NCI-H1930 (cell line): ENCODE data around the gene OR4X1.
"Not testable (repeated sequence)": the region's sequence is repeated elsewhere in the genome, so short reads cannot be mapped to it uniquely, and the experiment has no call there.

Experiments used
- DNase-seq, 2 experiments: peaks; one replicate each; lab custom pipeline; 2025; lab: John Stamatoyannopoulos, UW

The OR4X1 gene, protein sequence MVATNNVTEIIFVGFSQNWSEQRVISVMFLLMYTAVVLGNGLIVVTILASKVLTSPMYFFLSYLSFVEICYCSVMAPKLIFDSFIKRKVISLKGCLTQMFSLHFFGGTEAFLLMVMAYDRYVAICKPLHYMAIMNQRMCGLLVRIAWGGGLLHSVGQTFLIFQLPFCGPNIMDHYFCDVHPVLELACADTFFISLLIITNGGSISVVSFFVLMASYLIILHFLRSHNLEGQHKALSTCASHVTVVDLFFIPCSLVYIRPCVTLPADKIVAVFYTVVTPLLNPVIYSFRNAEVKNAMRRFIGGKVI

DNA sequence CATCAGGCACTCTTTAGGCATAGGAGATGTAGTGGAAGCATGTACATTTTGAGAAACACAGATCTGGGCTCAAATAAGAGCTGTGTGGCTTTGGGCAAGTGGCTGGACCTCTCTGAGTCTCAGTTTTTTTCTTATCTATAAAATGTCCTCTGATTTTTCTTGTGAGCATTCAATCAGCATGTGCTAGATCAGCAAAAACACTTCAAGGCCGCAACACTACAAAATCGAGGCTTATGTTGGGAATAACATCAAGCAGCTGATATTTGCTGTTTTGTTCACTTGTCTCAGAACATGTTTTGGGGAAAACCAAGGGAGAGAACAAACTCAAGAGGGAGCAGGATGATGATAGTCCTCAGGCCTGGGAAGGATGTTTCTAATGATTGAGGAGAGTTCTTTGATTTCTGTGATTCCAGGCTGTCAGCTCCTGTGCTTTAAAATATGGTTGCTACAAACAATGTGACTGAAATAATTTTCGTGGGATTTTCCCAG, at the start of gene OR4X1:
Gene OR4X1 (plus strand): TSS at position 439 of the 489 bp plus-strand sequence. CDS start 0 bp downstream, at position 439.
- DNase-seq = no peak

DNA sequence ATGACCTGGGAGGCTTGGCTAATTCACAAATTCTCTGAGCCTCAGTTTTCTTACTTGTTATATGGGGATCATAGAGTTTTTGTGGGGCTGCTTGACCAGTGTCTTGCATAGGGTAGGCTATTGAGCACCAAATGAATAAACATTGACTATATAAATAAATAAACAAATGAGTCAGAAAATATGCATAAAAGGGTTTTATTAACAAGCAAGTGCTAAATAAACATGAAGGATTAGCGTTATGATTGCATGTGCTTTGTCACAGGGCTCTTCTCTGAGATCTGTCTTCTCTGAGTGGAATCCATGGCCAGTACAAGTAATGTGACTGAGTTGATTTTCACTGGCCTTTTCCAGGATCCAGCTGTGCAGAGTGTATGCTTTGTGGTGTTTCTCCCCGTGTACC, 47.2 kb upstream of the OR4X1 start, which contains the start of gene OR4B1:
Gene OR4B1 (plus strand): TSS at position 301 of the 400 bp plus-strand sequence. CDS start 0 bp downstream, at position 301.
- DNase-seq = no peak

DNA sequence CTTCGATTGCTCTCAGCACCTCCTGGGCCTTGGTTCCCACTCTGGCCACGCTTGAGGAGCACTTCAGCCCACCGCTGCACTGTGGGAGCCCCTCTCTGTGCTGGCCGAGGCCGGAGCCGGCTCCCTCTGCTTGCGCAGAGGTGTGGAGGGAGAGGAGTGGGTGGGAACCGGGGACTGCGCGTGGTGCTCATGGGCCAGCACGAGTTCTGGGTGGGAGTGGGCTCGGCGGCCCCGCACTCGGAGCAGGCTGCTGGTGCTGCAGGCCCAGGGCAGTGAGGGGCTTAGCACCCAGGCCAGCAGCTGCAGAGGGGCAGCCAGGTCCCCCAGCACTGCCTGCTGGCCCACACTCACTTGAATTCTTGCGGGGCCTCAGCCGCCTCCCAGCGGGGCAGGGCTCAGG, 34.9 kb upstream of the OR4X1 start:
- DNase-seq = no peak

DNA sequence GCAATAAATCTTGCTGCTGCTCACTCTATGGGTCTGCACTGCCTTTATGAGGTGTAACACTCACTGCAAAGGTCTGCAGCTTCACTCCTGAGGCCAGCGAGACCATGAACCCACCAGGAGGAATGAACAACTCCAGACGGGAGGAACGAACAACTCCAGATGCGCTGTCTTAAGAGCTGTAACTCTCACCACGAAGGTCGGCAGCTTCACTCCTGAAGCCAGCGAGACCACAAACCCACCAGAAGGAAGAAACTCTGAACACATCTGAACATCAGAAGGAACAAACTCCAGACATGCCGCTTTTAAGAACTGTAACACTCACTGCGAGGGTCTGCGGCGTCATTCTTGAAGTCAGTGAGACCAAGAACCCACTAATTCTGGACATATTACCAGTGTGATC, 33.6 kb upstream of the OR4X1 start:
- DNase-seq = not testable (repeated sequence)

DNA sequence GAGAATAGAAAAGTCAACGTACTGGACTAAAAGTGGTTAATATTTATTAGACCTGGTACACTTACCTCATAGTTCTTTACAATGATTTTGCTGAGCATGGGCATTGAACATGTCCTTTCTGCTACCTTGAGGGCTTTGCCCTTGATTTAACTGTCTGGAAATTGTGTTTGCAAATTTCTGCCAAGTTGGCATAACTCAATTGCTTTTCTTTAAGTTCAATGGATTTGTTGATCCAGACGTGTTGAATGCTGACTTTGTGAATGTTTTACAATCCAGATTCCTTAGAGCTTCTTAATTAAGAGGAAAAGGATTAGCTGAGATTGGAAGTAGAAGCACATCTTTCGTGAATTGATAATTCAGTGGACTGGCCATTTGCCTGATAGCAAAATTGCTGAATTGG, 25.9 kb upstream of the OR4X1 start:
- DNase-seq = no peak

DNA sequence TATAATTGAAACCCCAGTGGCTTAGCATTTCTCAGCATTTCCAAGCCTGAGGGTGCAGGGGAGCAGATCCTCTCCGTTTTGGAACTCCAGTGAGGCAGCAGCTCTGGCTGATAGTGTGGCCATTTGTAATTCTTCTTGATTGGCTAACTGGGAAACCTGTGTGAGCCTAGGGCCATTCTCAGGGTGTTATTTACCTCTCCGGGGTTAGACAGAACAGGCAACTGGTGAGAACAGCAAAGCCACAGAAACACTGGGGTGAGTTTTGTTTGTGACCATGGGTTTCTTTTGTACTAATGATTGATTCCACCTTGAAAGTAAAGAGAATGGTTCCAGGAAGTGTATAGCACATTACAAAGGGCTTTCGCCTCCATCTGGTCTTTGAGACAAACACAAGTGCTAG, 21.2 kb upstream of the OR4X1 start:
- DNase-seq = no peak

DNA sequence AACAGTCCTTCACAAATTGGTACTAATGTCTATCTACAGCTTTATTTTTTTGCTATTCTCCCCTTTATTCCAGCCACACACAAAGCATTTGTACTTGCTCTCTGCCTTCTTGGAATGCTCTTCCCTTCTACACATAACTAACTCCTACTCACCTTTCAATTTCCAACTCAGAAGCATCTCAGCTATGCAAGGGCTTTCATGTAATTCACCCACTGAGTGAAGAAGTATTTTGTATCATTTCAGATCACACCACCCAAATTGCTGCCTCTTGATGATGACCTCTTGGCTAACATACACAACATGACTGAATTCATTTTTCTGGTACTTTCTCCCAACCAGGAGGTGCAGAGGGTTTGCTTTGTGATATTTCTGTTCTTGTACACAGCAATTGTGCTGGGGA, 18.9 kb upstream of the OR4X1 start, which contains the start of gene OR4X2:
Gene OR4X2 (plus strand): TSS at position 301 of the 400 bp plus-strand sequence. CDS start 0 bp downstream, at position 301.
- DNase-seq = no peak

DNA sequence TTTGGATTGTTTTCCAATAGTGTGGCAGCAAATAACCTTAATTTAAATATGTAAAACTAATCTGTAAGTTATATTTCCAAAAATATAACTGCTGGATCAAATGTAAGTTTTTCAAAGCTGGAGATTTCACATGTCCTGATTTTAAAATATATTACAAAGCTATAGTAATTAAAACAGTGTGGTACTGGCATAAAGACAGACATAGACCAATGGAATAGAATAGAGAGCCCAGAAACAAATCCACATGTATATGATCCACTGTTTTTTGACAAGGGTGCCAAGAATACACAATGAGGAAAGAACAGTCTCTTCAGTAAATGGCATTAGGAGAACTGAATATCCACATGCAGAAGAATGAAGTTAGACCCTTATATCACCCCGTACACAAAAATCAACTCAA, 14.8 kb upstream of the OR4X1 start:
- no peak for DNase-seq

DNA sequence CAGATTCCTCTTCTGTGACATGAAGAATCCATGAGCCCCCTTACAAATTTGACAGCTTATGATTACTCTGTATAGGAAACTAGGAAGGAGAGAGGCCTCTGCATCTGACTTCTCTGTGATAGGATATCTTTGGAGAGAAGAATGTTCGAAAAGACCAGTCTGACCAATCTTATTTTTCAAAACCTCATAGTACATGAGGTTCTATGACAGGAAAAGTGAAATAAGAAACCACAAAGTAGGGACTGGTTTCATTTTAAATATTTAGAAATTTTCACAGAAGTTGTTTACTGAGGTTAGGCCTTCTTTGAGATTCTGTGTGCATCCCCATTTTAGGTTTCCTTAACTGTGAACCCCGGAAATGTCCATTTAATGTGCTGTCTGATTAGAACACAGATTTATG, 2.1 kb upstream of the OR4X1 start:
- DNase-seq = no peak

DNA sequence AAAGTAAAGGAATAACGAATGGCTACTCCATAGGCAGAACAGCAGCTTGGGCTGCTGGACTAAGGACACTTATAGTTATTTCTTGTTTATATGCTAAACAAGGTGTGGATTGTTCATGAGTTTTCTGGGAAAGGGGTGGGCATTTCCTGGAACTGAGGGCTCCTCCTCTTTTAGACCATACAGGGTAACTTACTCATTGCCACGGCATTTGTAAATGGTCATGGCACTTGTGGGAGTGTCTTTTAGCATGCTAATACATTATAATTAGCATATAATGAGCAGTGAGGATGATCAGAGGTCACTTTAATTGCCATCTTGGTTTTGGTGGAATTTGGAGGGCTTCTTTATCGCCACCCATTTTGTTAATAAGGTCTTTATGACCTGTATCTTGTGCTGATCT, 7.0 kb downstream of the OR4X1 start:
- DNase-seq = no peak

DNA sequence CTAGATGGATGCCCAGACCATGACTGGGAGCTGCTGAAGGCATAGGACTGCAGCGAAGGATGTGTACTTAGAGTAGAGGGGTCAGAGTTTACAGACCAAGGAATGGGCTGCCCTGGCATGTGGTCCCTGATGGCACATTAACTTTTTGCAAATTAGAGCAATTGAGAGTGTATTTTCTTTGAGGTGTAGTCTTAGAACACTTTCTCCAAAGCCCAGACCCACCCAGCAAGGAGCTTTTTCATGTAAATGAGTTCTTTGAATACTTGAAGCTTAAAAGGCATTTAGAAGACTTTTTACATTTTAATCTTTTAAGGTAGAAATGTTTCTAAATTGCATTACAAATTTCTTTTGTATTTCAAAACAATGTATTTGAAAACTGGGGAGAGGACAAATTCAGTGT, 8.9 kb downstream of the OR4X1 start:
- DNase-seq = no peak

DNA sequence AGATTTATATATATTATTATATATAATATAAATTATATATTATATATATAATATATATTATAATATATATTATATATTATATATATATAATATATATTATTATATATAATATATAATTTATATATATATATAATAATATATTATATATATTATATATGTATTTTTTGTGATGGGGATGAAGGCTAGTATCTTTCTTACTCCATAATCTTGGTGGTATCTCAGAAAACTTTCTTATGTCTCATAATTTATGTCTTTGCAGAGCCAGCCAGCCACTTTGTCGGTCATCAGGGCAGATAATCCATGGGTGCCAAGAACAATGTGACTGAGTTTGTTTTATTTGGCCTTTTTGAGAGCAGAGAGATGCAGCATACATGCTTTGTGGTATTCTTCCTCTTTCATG, 42.3 kb downstream of the OR4X1 start, which contains the start of gene OR4S1:
Gene OR4S1 (plus strand): TSS at position 301 of the 400 bp plus-strand sequence. CDS start 0 bp downstream, at position 301.
- no peak for DNase-seq

DNA sequence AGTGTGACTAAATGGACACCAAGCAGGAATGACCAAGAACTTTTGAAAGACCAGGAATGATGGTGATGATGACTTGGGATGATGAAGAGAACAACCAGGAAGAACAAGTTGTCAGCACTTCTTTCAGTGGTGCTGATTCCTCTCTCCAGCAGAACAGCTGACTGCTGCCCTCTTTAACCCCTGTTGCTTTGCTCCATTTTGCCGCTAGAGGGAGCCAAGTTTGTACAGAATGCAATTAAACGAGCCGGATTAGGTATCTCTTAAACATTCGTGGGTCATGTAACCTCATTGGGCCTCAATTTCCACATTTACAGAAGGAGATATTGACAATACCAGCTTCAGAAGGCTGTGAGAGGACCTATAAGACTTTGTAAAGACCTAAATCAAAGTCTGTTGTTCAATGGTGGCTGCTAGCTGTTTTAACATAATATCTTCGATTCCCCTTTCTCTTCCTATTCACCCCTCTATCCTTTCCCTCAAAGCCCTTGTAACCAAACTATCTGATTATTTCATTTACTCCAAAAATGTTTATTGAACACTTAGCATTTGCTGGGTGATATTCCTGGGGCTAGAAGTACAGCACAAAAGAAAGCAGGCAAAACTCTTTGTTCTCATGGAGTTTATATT, 44.2 kb downstream of the OR4X1 start:
- DNase-seq = peak; percentile 19 to 81

DNA sequence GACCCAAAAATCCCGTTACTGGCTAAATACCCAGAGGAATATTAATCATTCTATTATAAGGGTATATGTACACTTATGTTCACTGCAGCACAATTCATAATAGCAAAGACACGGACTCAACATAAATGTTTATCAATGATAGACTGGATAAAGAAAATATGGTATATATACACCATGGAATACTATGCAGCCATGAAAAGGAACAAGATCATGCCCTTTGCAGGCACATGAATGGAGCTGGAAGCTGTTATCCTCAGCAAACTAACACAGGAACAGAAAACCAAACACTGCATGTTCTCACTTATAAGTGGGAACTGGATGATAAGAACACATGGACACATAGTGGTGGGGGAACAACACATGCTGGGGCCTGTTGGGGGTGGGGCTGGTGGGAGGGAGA, 49.9 kb downstream of the OR4X1 start:
- not testable (repeated sequence) for DNase-seq
